IMR-90 (cell line): ENCODE data around the gene VPS33A. TPM values are rescaled to one million over a fixed set of nuclear protein-coding genes. Genes with fewer than 3 reads are reported as not detected.

Experiments used
- ATAC-seq: fragments of 200-7000 bp; cut with Tn5 transposase; 2 replicates; pipeline ENCODE4 v1.9.1; 2020; ENCODE audit warnings: low read depth, mild to moderate bottlenecking, moderate library complexity
- BruUV-seq: library from RNA; stranded (reverse); fragments of 400-500 nt; replicated peaks from 2 replicates; lab custom pipeline; 2021; lab: Mats Ljungman, UMichigan
- CTCF ChIA-PET: fragments of 300-600 bp; formaldehyde crosslinking; extraction: SDS; loops from one replicate; lab custom pipeline; 2021; ENCODE audit warnings: antibody characterized with exemption; lab: Yijun Ruan, JAX
- POLR2A ChIA-PET: fragments of 300-600 bp; sonication (Branson Sonifier 250); formaldehyde crosslinking; loops from one replicate; lab custom pipeline; 2022; ENCODE audit warnings: antibody characterized with exemption; ENCODE audit not compliant: unreplicated experiment; lab: Charles Lee
- DNase-seq: peaks from one replicate; pipeline ENCODE4 v3.0.0; 2013
- H2AFZ ChIP-seq: replicated peaks from 2 replicates; pipeline ENCODE3; 2013; ENCODE audit warnings: low read length, mild to moderate bottlenecking; ENCODE audit not compliant: poor library complexity
- H2AK5ac ChIP-seq: 2 replicates; pipeline ENCODE4 v1.6.1; 2013; ENCODE audit warnings: low read depth, low read length, inconsistent platforms
- H2AK9ac ChIP-seq: replicated peaks from 2 replicates; pipeline ENCODE3; 2013; ENCODE audit warnings: mild to moderate bottlenecking, low read depth, low read length, moderate library complexity; ENCODE audit not compliant: poor library complexity
- H2BK120ac ChIP-seq: 2 replicates; pipeline ENCODE4 v1.6.1; 2013; ENCODE audit warnings: low read depth, low read length, inconsistent platforms
- H2BK15ac ChIP-seq: 3 replicates; pipeline ENCODE4 v1.6.1; 2013; ENCODE audit warnings: low read depth, low read length, inconsistent platforms
- H2BK20ac ChIP-seq: 2 replicates; pipeline ENCODE4 v1.6.1; 2013; ENCODE audit warnings: low read depth, mild to moderate bottlenecking, inconsistent platforms, low read length, moderate library complexity
- H2BK5ac ChIP-seq: 2 replicates; pipeline ENCODE4 v1.6.1; 2013; ENCODE audit warnings: mild to moderate bottlenecking, low read depth, low read length, inconsistent platforms; ENCODE audit not compliant: poor library complexity, severe bottlenecking
- H3K14ac ChIP-seq: replicated peaks from 2 replicates; pipeline ENCODE4 v1.6.1; 2013; ENCODE audit warnings: low read depth, low read length, inconsistent platforms
- H3K18ac ChIP-seq: 2 replicates; pipeline ENCODE4 v1.6.1; 2013; ENCODE audit warnings: low read depth, low read length, control low read depth
- H3K23ac ChIP-seq: 2 replicates; pipeline ENCODE4 v1.6.1; 2013; ENCODE audit warnings: low read depth, low read length, inconsistent platforms
- H3K27ac ChIP-seq: 2 replicates; pipeline ENCODE4 v1.5.1; 2013; ENCODE audit warnings: mild to moderate bottlenecking, control low read depth, low read length; ENCODE audit not compliant: insufficient read depth
- H3K27me3 ChIP-seq: 2 replicates; pipeline ENCODE4 v1.6.1; 2013; ENCODE audit warnings: low read length; ENCODE audit not compliant: control insufficient read depth, insufficient read depth
- H3K36me3 ChIP-seq: 2 replicates; pipeline ENCODE4 v1.6.1; 2013; ENCODE audit warnings: low read length, mixed read lengths; ENCODE audit not compliant: control insufficient read depth, insufficient read depth
- H3K4ac ChIP-seq: 2 replicates; pipeline ENCODE4 v1.6.1; 2013; ENCODE audit warnings: low read depth, low read length, inconsistent platforms
- H3K4me1 ChIP-seq: 2 replicates; pipeline ENCODE4 v1.6.1; 2013; ENCODE audit warnings: low read length, mixed read lengths; ENCODE audit not compliant: control insufficient read depth, insufficient read depth
- H3K4me2 ChIP-seq: 2 replicates; pipeline ENCODE4 v1.6.1; 2013; ENCODE audit warnings: low read depth, mild to moderate bottlenecking, control low read depth, low read length, moderate library complexity
- H3K4me3 ChIP-seq: 2 replicates; pipeline ENCODE4 v1.5.1; 2013; ENCODE audit warnings: low read depth, mild to moderate bottlenecking, control low read depth, low read length, moderate library complexity; ENCODE audit not compliant: insufficient read depth
- H3K56ac ChIP-seq: 2 replicates; pipeline ENCODE4 v1.6.1; 2013; ENCODE audit warnings: low read length, inconsistent platforms; ENCODE audit not compliant: insufficient read depth; ENCODE audit errors: extremely low read depth
- H3K79me1 ChIP-seq, 2 experiments: 2 replicates each; pipeline ENCODE4 v1.6.1; 2013; ENCODE audit warnings: low read length in 2 of 2, inconsistent platforms in 1 of 2, low read depth in 1 of 2
- H3K9ac ChIP-seq: 2 replicates; pipeline ENCODE4 v1.6.1; 2013; ENCODE audit warnings: low read depth, low read length, control low read depth
- H3K9me1 ChIP-seq: 2 replicates; pipeline ENCODE4 v1.6.1; 2013; ENCODE audit warnings: low read length, inconsistent platforms; ENCODE audit not compliant: insufficient read depth
- H3K9me3 ChIP-seq: 2 replicates; pipeline ENCODE4 v1.6.1; 2013; ENCODE audit warnings: low read length; ENCODE audit not compliant: control insufficient read depth, insufficient read depth
- H4K20me1 ChIP-seq: 2 replicates; pipeline ENCODE4 v1.6.1; 2013; ENCODE audit warnings: low read length, inconsistent platforms; ENCODE audit not compliant: insufficient read depth
- H4K5ac ChIP-seq: 2 replicates; pipeline ENCODE4 v1.6.1; 2013; ENCODE audit warnings: mild to moderate bottlenecking, low read depth, low read length, control low read depth
- H4K8ac ChIP-seq, 2 experiments: 2 replicates each; pipeline ENCODE4 v1.6.1; 2013; ENCODE audit warnings: low read depth in 2 of 2, low read length in 2 of 2, control low read depth in 1 of 2, inconsistent platforms in 1 of 2
- H4K91ac ChIP-seq: 2 replicates; pipeline ENCODE4 v1.6.1; 2013; ENCODE audit warnings: low read depth, low read length, inconsistent platforms; ENCODE audit not compliant: insufficient read depth
- BHLHE40 ChIP-seq: fragments of 150-350 bp; IDR thresholded peaks from 2 replicates; pipeline ENCODE4 v1.6.1; 2016; ENCODE audit warnings: mild to moderate bottlenecking, low read depth, low read length
- CEBPB ChIP-seq: IDR thresholded peaks from 2 replicates; pipeline ENCODE4 v1.6.1; 2012; ENCODE audit warnings: low read depth, low read length, improper control_type of control experiment
- CHD1 ChIP-seq: IDR thresholded peaks from 2 replicates; pipeline ENCODE4 v1.6.1; 2012; ENCODE audit warnings: low read depth, low read length, improper control_type of control experiment
- CTCF ChIP-seq: conservative IDR thresholded peaks from 2 replicates; pipeline ENCODE4 v1.5.1; 2012; ENCODE audit warnings: mild to moderate bottlenecking, low read depth, low read length, improper control_type of control experiment
- ELK1 ChIP-seq: fragments of 150-350 bp; IDR thresholded peaks from 2 replicates; pipeline ENCODE4 v1.6.1; 2016; ENCODE audit warnings: low read depth, mild to moderate bottlenecking, low read length, moderate library complexity, borderline replicate concordance
- FOS ChIP-seq: fragments of 150-350 bp; IDR thresholded peaks from 2 replicates; pipeline ENCODE4 v1.6.1; 2016; ENCODE audit warnings: low read depth, low read length
- MAFK ChIP-seq: IDR thresholded peaks from 2 replicates; pipeline ENCODE4 v1.6.1; 2012; ENCODE audit warnings: low read depth, low read length, improper control_type of control experiment
- MXI1 ChIP-seq: IDR thresholded peaks from 2 replicates; pipeline ENCODE4 v1.6.1; 2012; ENCODE audit warnings: low read depth, mild to moderate bottlenecking, low read length, moderate library complexity, borderline replicate concordance
- NFE2L2 ChIP-seq: fragments of 150-350 bp; IDR thresholded peaks from 2 replicates; pipeline ENCODE4 v1.6.1; 2016; ENCODE audit warnings: low read depth, mild to moderate bottlenecking, low read length
- RAD21 ChIP-seq: IDR thresholded peaks from 2 replicates; pipeline ENCODE4 v1.6.1; 2012; ENCODE audit warnings: low read length, improper control_type of control experiment
- RFX5 ChIP-seq: IDR thresholded peaks from 2 replicates; pipeline ENCODE4 v1.8.0; 2012; ENCODE audit warnings: low read depth, mild to moderate bottlenecking, low read length, moderate library complexity
- USF2 ChIP-seq: fragments of 150-350 bp; IDR thresholded peaks from 2 replicates; pipeline ENCODE4 v1.6.1; 2017; ENCODE audit warnings: mild to moderate bottlenecking, antibody characterized with exemption, low read length, low read depth
- WGBS, 2 experiments: methylation state at CpG; one replicate each; pipeline versions ENCODE4 v1.1.5 to v1.1.7; 2013; ENCODE audit warnings: missing lambda C conversion rate in 2 of 2; ENCODE audit not compliant: insufficient read length in 1 of 2; ENCODE audit errors: extremely low coverage in 2 of 2; 5-methylcytosine and 5-hydroxymethylcytosine counted together
- dilution Hi-C: fragments of 300-500 bp; cut with HindIII; formaldehyde crosslinking; loops from one replicate; pipeline ENCODE4 v1.14.3; 2018; ENCODE audit warnings: low sequenced_read_pairs; ENCODE audit not compliant: unreplicated experiment
- in situ Hi-C: fragments of 300-500 bp; cut with MboI; formaldehyde crosslinking; loops from 3 replicates; pipeline ENCODE4 v1.14.3; 2019; ENCODE audit warnings: low sequenced_read_pairs, inconsistent platforms, mixed read lengths
- intact Hi-C: fragments of 100-400 bp; cut with micrococcal nuclease; formaldehyde crosslinking; loops from 2 replicates; pipeline ENCODE4 v1.10.0; 2022
- polyA plus RNA-seq, 3 experiments: library from polyadenylated mRNA; depleted of rRNA; stranded (reverse); fragments of >200 nt; gene quantifications; 2 replicates each; pipeline ENCODE4 v1.2.3, GENCODE V29; 2012; ENCODE audit warnings: low replicate concordance in 1 of 3
- total RNA-seq: library from RNA; depleted of rRNA; stranded (reverse); fragments of >200 nt; gene quantifications from 2 replicates; pipeline ENCODE4 v1.2.3, GENCODE V29; 2012

Gene VPS33A
- total and polyA plus RNA-seq, 2 of the 4 experiments (the other 2 are of a cell fraction), result 14.0 to 20.3 TPM

GRCh38 chr12:122291431-122291830, 25.1 kb upstream of the VPS33A start:
- H3K9me3 ChIP-seq, result no peaks in the 10 kb centered on the region
- TF ChIP-seq RFX5, result no peak
- TF ChIP-seq CTCF, result no peak
- TF ChIP-seq NFE2L2, result no peak
- TF ChIP-seq ELK1, result no peak
- TF ChIP-seq RAD21, result no peak
- TF ChIP-seq USF2, result no peak
- no peak for TF ChIP-seq CHD1
- no peak for TF ChIP-seq BHLHE40
- TF ChIP-seq MXI1, result no peak
- no peak for TF ChIP-seq FOS
- TF ChIP-seq MAFK, result no peak
- no peak for TF ChIP-seq CEBPB
- no peak overlapping the region for H2AK5ac ChIP-seq
- H3K9ac ChIP-seq, result no peak overlapping the region
- no peak overlapping the region for H3K4me3 ChIP-seq
- H2BK15ac ChIP-seq, result no peak overlapping the region
- no peaks in the 10 kb centered on the region for H3K27me3 ChIP-seq
- H3K4me1 ChIP-seq, result peaks cover 5% of the 10 kb centered on the region
- no peak overlapping the region for H4K5ac ChIP-seq
- no peak overlapping the region for H3K4me2 ChIP-seq
- H2BK20ac ChIP-seq, result no peak overlapping the region
- no peak overlapping the region for H3K27ac ChIP-seq
- H3K23ac ChIP-seq, result no peak overlapping the region
- intact Hi-C loops, result no loop called here
- ChIA-PET CTCF (no interaction called here), POLR2A (no interaction called here)
- peaks cover 19% of the 10 kb centered on the region for H3K36me3 ChIP-seq
- H3K79me1 ChIP-seq, result peaks cover 9 to 16% of the 10 kb centered on the region in 2 experiments; a peak in 3 of 4 replicates
- no peak overlapping the region for H2AFZ ChIP-seq
- H3K18ac ChIP-seq, result no peak overlapping the region
- dilution Hi-C loops, result no loop called here
- no peaks in the 10 kb centered on the region for H3K9me1 ChIP-seq
- H4K91ac ChIP-seq, result no peak overlapping the region
- BruUV-seq, result no TSS peak
- ATAC-seq (no peak), DNase-seq (no peak)
- H3K14ac ChIP-seq, result no peak overlapping the region
- H3K4ac ChIP-seq, result no peak overlapping the region
- in situ Hi-C loops, result no loop called here
- no peaks in the 10 kb centered on the region for H4K20me1 ChIP-seq
- no peak overlapping the region for H2BK120ac ChIP-seq
- H2AK9ac ChIP-seq, result no peak overlapping the region
- no peak overlapping the region for H2BK5ac ChIP-seq
- H4K8ac ChIP-seq, result no peak overlapping the region
- H3K56ac ChIP-seq, result no peak overlapping the region
- WGBS, 2 experiments, result 86% methylated on average over 4 of the region's 8 CpGs; no CpG with 5 or more reads in 1 of the 2 experiments
